NCI-H345 treated with DMSO at 0.1 percent for 48 hours (cell line): Measurements from ENCODE around the gene KSR2.
A peak's percentile ranks its signal among the peaks of the same experiment; 100 is the strongest.

ENCODE experiments used
- DNase-seq: peaks from one replicate; lab custom pipeline; 2025; ENCODE audit not compliant: unreplicated experiment; lab: John Stamatoyannopoulos, UW

Gene KSR2

GRCh38 chr12:117507548-117507947 lies 461.2 kb downstream of the KSR2 start:
- DNase-seq = peak; percentile 78

GRCh38 chr12:117506333-117506732 lies 462.5 kb downstream of the KSR2 start:
- no peak for DNase-seq

GRCh38 chr12:117502633-117503032 lies 466.2 kb downstream of the KSR2 start:
- DNase-seq = peak; percentile 22

GRCh38 chr12:117502233-117502632 lies 466.6 kb downstream of the KSR2 start:
- no peak for DNase-seq

- no peak for DNase-seq
These were observed 467.5 kb downstream of the KSR2 start for GRCh38 chr12:117501076-117501869.

- DNase-seq = no peak
These were observed 468.9 kb downstream of the KSR2 start for GRCh38 chr12:117499759-117500485.

GRCh38 chr12:117498880-117499279 lies 469.9 kb downstream of the KSR2 start:
- no peak for DNase-seq

- DNase-seq = peak; percentile 47
These were observed 470.5 kb downstream of the KSR2 start for GRCh38 chr12:117498256-117498655.

GRCh38 chr12:117497407-117497806 lies 471.4 kb downstream of the KSR2 start:
- DNase-seq = no peak

GRCh38 chr12:117494833-117495655 lies 473.7 kb downstream of the KSR2 start:
- peak; percentile 53 for DNase-seq

GRCh38 chr12:117491711-117492110 lies 477.1 kb downstream of the KSR2 start:
- DNase-seq = no peak

GRCh38 chr12:117490130-117490529 lies 478.7 kb downstream of the KSR2 start:
- DNase-seq = no peak

GRCh38 chr12:117489671-117490070 lies 479.1 kb downstream of the KSR2 start:
- DNase-seq = no peak

- no peak for DNase-seq
These were observed 481.7 kb downstream of the KSR2 start for GRCh38 chr12:117486840-117487659.

- peak; percentile 99 for DNase-seq
These were observed 482.6 kb downstream of the KSR2 start for GRCh38 chr12:117485984-117486839.

- DNase-seq = no peak
These were observed 483.9 kb downstream of the KSR2 start for GRCh38 chr12:117484901-117485300.

- no peak for DNase-seq
These were observed 485.3 kb downstream of the KSR2 start for GRCh38 chr12:117483501-117483900.

GRCh38 chr12:117481470-117481869 lies 487.3 kb downstream of the KSR2 start:
- no peak for DNase-seq

- no peak for DNase-seq
These were observed 492.4 kb downstream of the KSR2 start for GRCh38 chr12:117476341-117476740.

GRCh38 chr12:117473856-117474255 lies 494.9 kb downstream of the KSR2 start:
- no peak for DNase-seq
